Esophagus muscularis mucosa (tissue), 4 donors: ENCODE data around the gene KLC1.

Source experiments
- CTCF ChIP-seq, 3 experiments: fragments of 200-600 bp in 2 of 3; fragments of 450-650 bp in 1 of 3; sonication (generic) in 2 of 3; IDR thresholded peaks; one replicate each; pipeline ENCODE4 v1.5.1; 2017 to 2019; ENCODE audit warnings: antibody characterized with exemption in 3 of 3, mild to moderate bottlenecking in 2 of 3, moderate library complexity in 1 of 3
- EP300 ChIP-seq: sonication (generic); formaldehyde crosslinking; IDR thresholded peaks from one replicate; pipeline ENCODE4 v1.6.1; 2017; ENCODE audit warnings: antibody characterized with exemption
- POLR2A ChIP-seq: fragments of 450-650 bp; IDR thresholded peaks from one replicate; pipeline ENCODE4 v1.6.1; 2017; ENCODE audit warnings: antibody characterized with exemption, moderate library complexity, mild to moderate bottlenecking, low read depth

DNA sequence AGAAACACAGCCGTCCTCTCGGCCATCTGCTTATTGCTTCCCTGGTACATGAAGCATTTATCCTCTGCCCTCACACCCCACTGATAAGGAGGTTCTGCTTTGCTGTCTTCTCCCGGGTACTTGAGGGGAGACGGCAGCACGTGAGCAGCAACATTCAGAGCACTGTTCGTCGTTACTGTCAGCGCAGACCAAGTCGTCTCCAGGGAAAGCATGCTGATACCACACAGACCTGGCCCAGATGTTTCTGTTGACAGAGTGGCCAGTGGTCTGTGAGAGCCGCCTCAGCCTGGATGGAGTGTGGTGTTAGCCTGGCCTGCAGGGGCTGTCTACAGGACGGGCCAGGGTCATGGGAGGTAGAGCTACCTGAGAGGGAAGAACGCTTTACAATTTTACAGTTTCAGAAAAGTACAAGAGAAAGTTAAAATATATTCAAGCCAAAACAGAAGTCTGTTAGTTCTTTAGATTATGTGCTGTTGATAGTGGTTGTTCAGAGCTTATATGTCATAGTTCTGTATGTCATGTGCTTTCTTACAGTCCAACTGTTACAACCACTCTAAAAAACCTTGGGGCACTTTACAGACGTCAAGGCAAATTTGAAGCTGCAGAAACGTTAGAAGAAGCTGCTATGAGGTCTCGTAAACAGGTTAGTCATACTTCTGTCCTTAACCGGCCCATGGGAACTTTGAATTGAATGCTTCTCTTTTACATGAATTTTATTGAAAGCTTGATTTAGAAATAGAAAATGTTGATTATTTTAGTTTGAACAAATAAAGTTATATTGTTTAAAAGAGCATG lies 48.1 kb downstream of the KLC1 start:
- TF ChIP-seq EP300 (no peak), CTCF (IDR thresholded peaks at IDR 0.05) (no peak), POLR2A (no peak)
